Stimulated activated memory B cell treated with anti-CD40 and anti-IgM and Interleukin-4, amounts not matched to agents 10 μg/mL and 1 μg/mL and 100 μg/mL, for 72 hours (primary cell): ENCODE results near the gene RNF144B.

Experiments
- ATAC-seq: fragments of 150-1000 bp; cut with Tn5 transposase; 2 replicates; pipeline ENCODE4 v1.10.0; 2021
- H3K27ac Mint-ChIP-seq: one replicate; pipeline ENCODE4 v1.8.0; 2022; ENCODE audit warnings: mild to moderate bottlenecking, mixed read lengths
- H3K27me3 Mint-ChIP-seq: one replicate; pipeline ENCODE4 v1.8.0; 2022; ENCODE audit warnings: mixed read lengths
- H3K36me3 Mint-ChIP-seq: one replicate; pipeline ENCODE4 v1.8.0; 2022; ENCODE audit warnings: mixed read lengths
- H3K4me1 Mint-ChIP-seq: one replicate; pipeline ENCODE4 v1.8.0; 2022; ENCODE audit warnings: mixed read lengths
- H3K4me3 Mint-ChIP-seq: one replicate; pipeline ENCODE4 v1.8.0; 2022; ENCODE audit warnings: mild to moderate bottlenecking, moderate library complexity, mixed read lengths
- H3K9me3 Mint-ChIP-seq: one replicate; pipeline ENCODE4 v1.8.0; 2022; ENCODE audit warnings: mixed read lengths

The RNF144B gene

DNA sequence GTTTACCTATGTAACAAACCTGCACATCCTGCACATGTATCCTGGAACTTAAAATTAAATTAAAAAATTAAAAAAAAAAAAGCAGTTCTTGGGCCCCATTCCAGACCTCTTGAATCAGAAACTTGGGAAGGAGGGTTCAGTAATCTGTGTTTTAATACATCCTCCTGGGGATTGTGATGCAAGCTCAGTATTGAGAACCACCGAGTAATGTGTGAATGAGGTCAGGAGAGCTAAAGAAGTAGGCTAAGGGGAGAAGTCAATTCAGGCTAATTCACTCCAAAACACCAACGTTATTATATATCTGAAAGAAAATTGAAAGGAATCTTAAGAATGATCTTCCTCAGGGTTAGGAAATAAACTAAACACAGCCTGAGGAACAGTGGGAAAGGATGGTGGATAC is 120.4 kb downstream of the RNF144B start:
- no peak for ATAC-seq
- no peaks in the 10 kb centered on the region for H3K36me3 Mint-ChIP-seq

DNA sequence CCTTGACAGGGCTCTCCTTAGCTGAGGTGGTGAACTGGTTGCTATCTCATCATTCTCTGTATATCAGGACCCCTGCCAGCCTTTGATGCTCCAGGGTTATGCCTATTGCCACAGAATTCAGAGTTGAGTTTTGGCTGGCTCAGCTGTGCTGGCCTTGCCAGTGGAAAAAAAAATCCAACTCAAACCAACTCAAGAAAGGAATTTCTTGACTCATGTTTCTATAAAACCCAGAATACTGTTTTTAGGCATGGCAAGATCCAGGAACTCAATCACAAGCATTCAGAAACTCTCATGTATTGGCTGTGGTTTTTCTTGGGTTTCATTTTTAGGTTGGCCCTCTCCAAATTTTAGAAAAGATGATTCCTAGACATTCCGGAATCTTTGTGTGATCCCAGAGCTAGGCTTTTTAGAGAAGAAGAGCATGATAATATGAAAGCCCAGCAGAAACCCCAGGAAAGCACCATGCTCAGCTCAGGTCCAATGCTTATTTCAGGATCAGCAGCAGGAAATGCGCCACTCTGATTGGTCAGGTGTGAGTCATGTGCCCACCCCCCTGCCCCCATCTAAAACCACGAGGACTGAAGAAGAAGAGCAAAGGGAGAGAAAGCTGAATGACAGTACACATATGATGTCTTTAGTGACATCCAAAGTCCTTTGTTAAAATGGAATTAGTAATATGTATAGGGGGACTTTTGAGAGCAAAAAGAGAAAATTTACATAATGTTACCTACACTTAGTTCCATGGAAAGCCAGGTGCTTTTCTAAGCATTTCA is 122.9 kb downstream of the RNF144B start:
- Mint-ChIP-seq H3K4me1 (peaks cover 20% of the 10 kb centered on the region), H3K27me3 (no peaks in the 10 kb centered on the region), H3K9me3 (no peaks in the 10 kb centered on the region), H3K27ac (no peak overlapping the region), H3K36me3 (no peaks in the 10 kb centered on the region), H3K4me3 (no peak overlapping the region)
- ATAC-seq, result peak; percentile 57

More for the DNA sequence above, 120.4 kb downstream of the RNF144B start:
- no peaks in the 10 kb centered on the region for H3K9me3 Mint-ChIP-seq
- no peak overlapping the region for H3K27ac Mint-ChIP-seq
- no peak overlapping the region for H3K4me3 Mint-ChIP-seq
- H3K27me3 Mint-ChIP-seq, result no peaks in the 10 kb centered on the region
- H3K4me1 Mint-ChIP-seq, result peaks cover 26% of the 10 kb centered on the region

DNA sequence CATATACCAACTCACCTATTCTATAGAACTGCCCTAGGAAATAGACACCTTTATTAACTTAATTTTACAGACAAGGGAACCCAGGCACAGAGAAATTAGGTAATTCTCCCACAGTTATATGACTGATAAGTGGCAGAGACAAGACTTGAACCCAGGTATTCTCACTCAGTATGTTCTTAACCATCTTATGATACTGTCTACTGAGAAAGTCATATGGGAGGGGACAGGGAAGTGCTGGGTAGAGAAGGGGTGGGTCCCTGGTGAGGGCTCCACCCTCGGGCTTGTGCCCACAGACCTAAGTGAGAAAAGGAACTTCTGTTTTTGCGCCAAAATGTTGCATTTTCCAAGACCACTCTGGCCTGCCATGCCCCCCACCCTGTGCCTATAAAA is 123.5 kb downstream of the RNF144B start:
- Mint-ChIP-seq H3K4me1 (peaks cover 20% of the 10 kb centered on the region), H3K9me3 (no peaks in the 10 kb centered on the region), H3K4me3 (no peak overlapping the region), H3K27me3 (no peaks in the 10 kb centered on the region), H3K27ac (no peak overlapping the region), H3K36me3 (no peaks in the 10 kb centered on the region)
- peak; percentile 9 for ATAC-seq

DNA sequence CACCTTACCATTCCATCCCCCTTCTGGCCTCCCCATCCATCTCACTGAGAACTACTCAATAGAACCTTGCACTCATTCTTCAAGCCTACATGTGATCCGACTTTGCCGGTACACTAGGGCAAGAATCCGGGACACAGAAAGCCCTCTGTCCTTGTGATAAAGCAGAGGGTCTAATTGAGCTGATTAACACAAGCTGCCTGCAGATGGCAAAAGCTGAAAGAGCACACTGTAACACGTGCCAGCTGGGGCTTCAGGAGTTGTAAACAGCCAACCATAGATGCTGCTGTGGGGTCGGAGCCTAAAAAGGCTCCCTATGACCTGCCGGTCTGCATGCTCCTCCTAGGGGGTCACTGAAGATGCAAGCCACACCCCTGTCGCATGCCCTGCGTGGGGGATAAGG is 124.1 kb downstream of the RNF144B start:
- no peak overlapping the region for H3K27ac Mint-ChIP-seq
- H3K36me3 Mint-ChIP-seq, result no peaks in the 10 kb centered on the region
- no peak overlapping the region for H3K4me3 Mint-ChIP-seq
- H3K4me1 Mint-ChIP-seq, result peaks cover 20% of the 10 kb centered on the region
- no peak for ATAC-seq
- H3K9me3 Mint-ChIP-seq, result no peaks in the 10 kb centered on the region
- no peaks in the 10 kb centered on the region for H3K27me3 Mint-ChIP-seq

DNA sequence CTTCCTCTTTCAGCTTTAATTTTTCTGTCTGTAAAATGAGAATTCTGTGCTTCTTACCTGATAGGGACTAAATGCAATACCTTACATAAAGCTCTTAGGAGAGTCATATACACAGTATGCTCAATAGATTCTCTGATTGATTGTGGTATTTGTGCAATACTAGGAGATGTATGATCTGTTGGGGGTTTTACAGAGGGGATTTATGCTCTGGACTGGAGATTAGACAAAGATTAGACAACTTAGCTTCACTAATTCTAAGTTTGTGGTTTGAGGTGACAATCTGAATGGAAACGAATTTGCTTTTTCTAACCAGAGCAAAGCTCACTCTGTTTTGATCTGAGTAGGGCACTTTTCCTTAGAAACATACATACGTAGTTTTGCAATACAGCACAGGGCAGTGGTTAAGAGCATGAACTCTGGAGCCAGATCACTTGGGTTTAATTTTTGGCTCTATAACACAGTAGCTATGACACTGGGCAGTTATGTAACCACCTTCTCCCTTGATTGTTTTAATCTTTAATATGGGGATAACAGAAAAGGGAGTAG is 126.2 kb downstream of the RNF144B start:
- Mint-ChIP-seq H3K4me3 (no peak overlapping the region), H3K27ac (no peak overlapping the region), H3K36me3 (no peaks in the 10 kb centered on the region), H3K9me3 (no peaks in the 10 kb centered on the region), H3K27me3 (peaks cover 8% of the 10 kb centered on the region), H3K4me1 (peaks cover 20% of the 10 kb centered on the region)
- ATAC-seq, result peak; percentile 80

DNA sequence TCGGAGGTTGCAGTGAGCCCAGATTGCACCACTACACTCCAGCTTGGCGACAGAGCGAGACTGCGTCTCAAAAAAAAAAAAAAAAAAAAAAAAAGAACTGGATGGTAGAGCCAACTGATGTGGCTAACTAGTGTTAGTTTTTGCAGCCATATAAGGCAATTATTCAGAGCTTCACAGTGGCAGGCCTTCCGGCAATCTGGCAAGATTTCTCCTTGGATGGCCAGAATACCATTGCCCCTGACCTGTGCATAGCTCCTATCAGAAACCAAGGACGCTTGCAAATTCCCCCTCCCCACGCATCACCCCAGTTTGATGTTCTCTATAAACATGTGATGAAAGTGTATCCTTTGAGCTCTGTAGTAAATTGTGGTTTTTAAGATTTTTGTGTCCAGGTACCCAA is 127.0 kb downstream of the RNF144B start:
- Mint-ChIP-seq H3K4me1 (peaks cover 20% of the 10 kb centered on the region), H3K36me3 (no peaks in the 10 kb centered on the region), H3K27ac (no peak overlapping the region), H3K9me3 (no peaks in the 10 kb centered on the region), H3K27me3 (peaks cover 8% of the 10 kb centered on the region), H3K4me3 (no peak overlapping the region)
- ATAC-seq, result no peak

DNA sequence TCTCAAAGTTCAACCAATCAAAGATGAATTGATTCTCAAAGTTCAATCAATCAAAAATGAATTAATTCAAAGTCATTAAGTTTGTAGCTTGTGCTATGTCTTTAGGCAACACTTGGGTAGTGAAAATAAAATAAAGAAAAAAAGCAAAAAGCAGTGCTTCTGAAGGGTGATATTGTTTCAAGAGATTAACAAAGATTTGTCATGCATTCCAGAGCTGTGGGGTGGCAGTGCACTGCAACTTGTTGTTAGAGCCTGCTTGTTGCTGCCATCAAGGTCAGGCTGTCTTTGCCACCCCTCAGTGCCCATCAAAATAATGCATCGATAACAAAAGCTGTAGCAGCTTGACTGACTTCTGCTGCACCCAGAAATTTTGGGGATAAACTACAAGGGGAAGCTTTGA is 128.6 kb downstream of the RNF144B start:
- no peak overlapping the region for H3K4me3 Mint-ChIP-seq
- H3K9me3 Mint-ChIP-seq, result no peaks in the 10 kb centered on the region
- peaks cover 8% of the 10 kb centered on the region for H3K27me3 Mint-ChIP-seq
- peaks cover 11% of the 10 kb centered on the region for H3K4me1 Mint-ChIP-seq
- ATAC-seq, result no peak
- no peak overlapping the region for H3K27ac Mint-ChIP-seq
- no peaks in the 10 kb centered on the region for H3K36me3 Mint-ChIP-seq
